ENCODE results near the gene ZNF526.

DNA sequence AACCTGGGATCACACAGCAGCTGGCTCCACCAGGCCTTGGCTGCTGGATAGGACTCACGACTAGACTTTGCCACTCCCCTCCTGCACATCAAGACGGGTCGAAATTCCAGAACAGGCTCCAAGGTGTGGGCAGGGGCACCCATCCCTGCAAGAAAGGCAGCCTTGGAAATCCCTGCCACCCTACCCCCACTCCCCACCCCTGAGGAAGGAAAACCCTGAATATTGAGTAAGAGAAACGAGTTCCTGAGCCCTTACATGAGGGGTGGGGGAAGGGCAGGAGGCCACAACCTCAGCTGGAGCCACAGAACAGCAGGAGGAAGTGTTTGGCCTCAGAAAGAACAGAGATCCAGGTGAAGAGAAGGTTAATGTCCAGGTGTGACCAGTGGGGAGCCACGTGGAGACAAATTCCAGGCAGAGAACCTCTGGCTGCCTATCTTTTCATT lies 22.7 kb upstream of the ZNF526 start:
- TF ChIP-seq, protein P1, sequence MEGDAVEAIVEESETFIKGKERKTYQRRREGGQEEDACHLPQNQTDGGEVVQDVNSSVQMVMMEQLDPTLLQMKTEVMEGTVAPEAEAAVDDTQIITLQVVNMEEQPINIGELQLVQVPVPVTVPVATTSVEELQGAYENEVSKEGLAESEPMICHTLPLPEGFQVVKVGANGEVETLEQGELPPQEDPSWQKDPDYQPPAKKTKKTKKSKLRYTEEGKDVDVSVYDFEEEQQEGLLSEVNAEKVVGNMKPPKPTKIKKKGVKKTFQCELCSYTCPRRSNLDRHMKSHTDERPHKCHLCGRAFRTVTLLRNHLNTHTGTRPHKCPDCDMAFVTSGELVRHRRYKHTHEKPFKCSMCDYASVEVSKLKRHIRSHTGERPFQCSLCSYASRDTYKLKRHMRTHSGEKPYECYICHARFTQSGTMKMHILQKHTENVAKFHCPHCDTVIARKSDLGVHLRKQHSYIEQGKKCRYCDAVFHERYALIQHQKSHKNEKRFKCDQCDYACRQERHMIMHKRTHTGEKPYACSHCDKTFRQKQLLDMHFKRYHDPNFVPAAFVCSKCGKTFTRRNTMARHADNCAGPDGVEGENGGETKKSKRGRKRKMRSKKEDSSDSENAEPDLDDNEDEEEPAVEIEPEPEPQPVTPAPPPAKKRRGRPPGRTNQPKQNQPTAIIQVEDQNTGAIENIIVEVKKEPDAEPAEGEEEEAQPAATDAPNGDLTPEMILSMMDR (conservative IDR thresholded peaks at IDR 0.05), result no peak
- TF ChIP-seq ZFX (IDR thresholded peaks at IDR 0.05), result no peak
